DOHH2 (cell line): ENCODE data around the gene POPDC3.

Experiments used
- H3F3A ChIP-seq: fragments of 200-600 bp; sonication (generic), shearing (Covaris generic); 2 replicates; pipeline ENCODE4 v1.6.0; 2016; ENCODE audit warnings: antibody characterized with exemption, mild to moderate bottlenecking; ENCODE audit not compliant: control insufficient read depth, insufficient read depth
- H3K27ac ChIP-seq: fragments of 200-600 bp; sonication (generic); 2 replicates; pipeline ENCODE4 v1.5.1; 2014; ENCODE audit warnings: low read depth, mild to moderate bottlenecking, low read length, moderate library complexity
- H3K27me3 ChIP-seq: fragments of 200-600 bp; sonication (generic); 2 replicates; pipeline ENCODE4 v1.6.1; 2014; ENCODE audit warnings: mild to moderate bottlenecking, low read length, mixed read lengths; ENCODE audit not compliant: control insufficient read depth
- H3K36me3 ChIP-seq: fragments of 200-600 bp; sonication (generic); 2 replicates; pipeline ENCODE4 v1.6.1; 2014; ENCODE audit warnings: mild to moderate bottlenecking, low read length, moderate library complexity, mixed read lengths; ENCODE audit not compliant: control insufficient read depth
- H3K4me1 ChIP-seq: fragments of 200-600 bp; sonication (generic); 2 replicates; pipeline ENCODE4 v1.6.1; 2014; ENCODE audit warnings: mild to moderate bottlenecking, low read length, mixed read lengths; ENCODE audit not compliant: control insufficient read depth
- H3K4me2 ChIP-seq: fragments of 200-600 bp; sonication (generic); 2 replicates; pipeline ENCODE4 v1.6.0; 2014; ENCODE audit warnings: mild to moderate bottlenecking, low read length, moderate library complexity
- H3K4me3 ChIP-seq: fragments of 200-600 bp; sonication (generic); 2 replicates; pipeline ENCODE4 v1.5.1; 2014; ENCODE audit warnings: mild to moderate bottlenecking, low read length, mixed read lengths
- H3K79me2 ChIP-seq: fragments of 200-600 bp; sonication (generic); 2 replicates; pipeline ENCODE4 v1.6.1; 2014; ENCODE audit warnings: mild to moderate bottlenecking, low read length, mixed read lengths; ENCODE audit not compliant: control insufficient read depth
- H3K9me2 ChIP-seq: fragments of 200-600 bp; sonication (generic); replicated peaks from 2 replicates; pipeline ENCODE4 v1.6.1; 2014; ENCODE audit warnings: mild to moderate bottlenecking, low read length, mixed read lengths; ENCODE audit not compliant: control insufficient read depth
- H3K9me3 ChIP-seq: fragments of 200-600 bp; sonication (generic); 2 replicates; pipeline ENCODE4 v1.6.1; 2014; ENCODE audit warnings: antibody characterized with exemption, low read length, mixed read lengths; ENCODE audit not compliant: control insufficient read depth, insufficient read depth
- H4K20me1 ChIP-seq: fragments of 200-600 bp; sonication (generic); 2 replicates; pipeline ENCODE4 v1.6.0; 2014; ENCODE audit warnings: low read depth, mild to moderate bottlenecking, antibody characterized with exemption, low read length, moderate library complexity; ENCODE audit not compliant: control insufficient read depth, insufficient read depth
- EZH2phosphoT487 ChIP-seq: fragments of 200-600 bp; sonication (generic); IDR thresholded peaks from 2 replicates; pipeline ENCODE4 v1.6.1; 2017; ENCODE audit warnings: borderline replicate concordance, mild to moderate bottlenecking, antibody characterized with exemption, low read length, moderate library complexity, mixed read lengths
- TF ChIP-seq, protein P1 (sequence below): fragments of 200-600 bp; sonication (generic); IDR thresholded peaks from one replicate; pipeline ENCODE4 v1.5.1; 2014; ENCODE audit warnings: antibody characterized with exemption, mild to moderate bottlenecking, low read depth, low read length; ENCODE audit not compliant: poor library complexity, severe bottlenecking

The POPDC3 gene

DNA sequence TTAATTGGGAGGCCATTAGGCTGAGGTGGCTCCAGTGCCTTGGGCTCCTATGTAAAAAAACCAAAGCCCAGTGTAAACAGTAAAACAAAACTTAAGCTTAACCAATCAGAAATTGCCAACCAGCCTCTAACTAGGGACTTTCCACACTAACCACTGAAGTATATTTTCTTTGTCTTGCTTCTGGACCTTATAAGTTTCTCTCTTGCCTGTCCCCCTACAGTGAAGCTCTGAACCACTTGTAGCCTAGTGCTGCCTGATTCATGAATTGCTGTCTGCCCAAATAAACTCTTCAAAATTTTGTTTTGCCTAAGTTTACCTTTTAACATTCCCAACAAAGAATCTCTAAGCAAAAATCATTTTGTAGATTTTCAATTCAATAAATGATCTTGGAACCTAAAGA lies 28.2 kb downstream of the POPDC3 start:
- Histone ChIP-seq H3K4me1 (no peaks in the 10 kb centered on the region), H3K27me3 (no peaks in the 10 kb centered on the region), H3K36me3 (no peaks in the 10 kb centered on the region), H3K27ac (no peak overlapping the region), H3K9me2 (no peaks in the 10 kb centered on the region), H3K4me3 (no peak overlapping the region), H4K20me1 (no peaks in the 10 kb centered on the region), H3K4me2 (no peak overlapping the region), H3F3A (no peaks in the 10 kb centered on the region), H3K79me2 (no peaks in the 10 kb centered on the region), H3K9me3 (no peaks in the 10 kb centered on the region)
- no peak for TF ChIP-seq EZH2phosphoT487

DNA sequence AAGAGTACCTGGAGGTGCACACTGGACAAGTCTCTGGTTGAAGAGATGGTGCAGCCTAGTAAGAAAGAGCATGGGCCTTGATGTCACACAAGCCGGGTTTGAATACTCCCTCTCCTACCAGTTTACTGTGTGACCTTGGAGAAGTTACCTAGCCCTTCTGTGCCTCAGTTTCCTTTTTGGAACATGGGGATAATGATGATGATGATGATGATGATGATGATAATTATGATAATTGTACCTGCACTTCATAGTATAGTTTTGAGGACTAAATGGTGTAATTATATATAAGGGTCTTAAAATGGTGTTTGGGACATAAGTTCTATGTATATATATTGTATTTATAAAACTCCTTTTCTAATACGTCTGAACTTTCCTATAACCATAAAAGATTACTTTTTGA lies 41.7 kb downstream of the POPDC3 start:
- Histone ChIP-seq H3K9me2 (no peaks in the 10 kb centered on the region), H3F3A (no peaks in the 10 kb centered on the region), H3K79me2 (no peaks in the 10 kb centered on the region), H3K4me1 (no peaks in the 10 kb centered on the region), H3K9me3 (no peaks in the 10 kb centered on the region), H3K4me3 (no peak overlapping the region), H4K20me1 (no peaks in the 10 kb centered on the region), H3K27ac (no peak overlapping the region), H3K27me3 (no peaks in the 10 kb centered on the region; the same call in 1 of the 2 replicates), H3K4me2 (no peak overlapping the region), H3K36me3 (no peaks in the 10 kb centered on the region)
- no peak for TF ChIP-seq EZH2phosphoT487
- TF ChIP-seq, protein P1, sequence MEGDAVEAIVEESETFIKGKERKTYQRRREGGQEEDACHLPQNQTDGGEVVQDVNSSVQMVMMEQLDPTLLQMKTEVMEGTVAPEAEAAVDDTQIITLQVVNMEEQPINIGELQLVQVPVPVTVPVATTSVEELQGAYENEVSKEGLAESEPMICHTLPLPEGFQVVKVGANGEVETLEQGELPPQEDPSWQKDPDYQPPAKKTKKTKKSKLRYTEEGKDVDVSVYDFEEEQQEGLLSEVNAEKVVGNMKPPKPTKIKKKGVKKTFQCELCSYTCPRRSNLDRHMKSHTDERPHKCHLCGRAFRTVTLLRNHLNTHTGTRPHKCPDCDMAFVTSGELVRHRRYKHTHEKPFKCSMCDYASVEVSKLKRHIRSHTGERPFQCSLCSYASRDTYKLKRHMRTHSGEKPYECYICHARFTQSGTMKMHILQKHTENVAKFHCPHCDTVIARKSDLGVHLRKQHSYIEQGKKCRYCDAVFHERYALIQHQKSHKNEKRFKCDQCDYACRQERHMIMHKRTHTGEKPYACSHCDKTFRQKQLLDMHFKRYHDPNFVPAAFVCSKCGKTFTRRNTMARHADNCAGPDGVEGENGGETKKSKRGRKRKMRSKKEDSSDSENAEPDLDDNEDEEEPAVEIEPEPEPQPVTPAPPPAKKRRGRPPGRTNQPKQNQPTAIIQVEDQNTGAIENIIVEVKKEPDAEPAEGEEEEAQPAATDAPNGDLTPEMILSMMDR = no peak

- no peaks in the 10 kb centered on the region; the same call in 1 of the 2 replicates for H3K27me3 ChIP-seq
- H3K4me3 ChIP-seq = no peak overlapping the region
- no peaks in the 10 kb centered on the region for H3K79me2 ChIP-seq
- no peaks in the 10 kb centered on the region for H3F3A ChIP-seq
- no peaks in the 10 kb centered on the region for H4K20me1 ChIP-seq
- no peak overlapping the region for H3K4me2 ChIP-seq
- no peak overlapping the region for H3K27ac ChIP-seq
- no peaks in the 10 kb centered on the region for H3K9me2 ChIP-seq
- no peaks in the 10 kb centered on the region for H3K9me3 ChIP-seq
- TF ChIP-seq, protein P1 = no peak
- TF ChIP-seq EZH2phosphoT487 = no peak
- H3K36me3 ChIP-seq = no peaks in the 10 kb centered on the region
- no peaks in the 10 kb centered on the region for H3K4me1 ChIP-seq
Measured at GRCh38 chr6:105137388-105137787, 42.4 kb downstream of the POPDC3 start.

DNA sequence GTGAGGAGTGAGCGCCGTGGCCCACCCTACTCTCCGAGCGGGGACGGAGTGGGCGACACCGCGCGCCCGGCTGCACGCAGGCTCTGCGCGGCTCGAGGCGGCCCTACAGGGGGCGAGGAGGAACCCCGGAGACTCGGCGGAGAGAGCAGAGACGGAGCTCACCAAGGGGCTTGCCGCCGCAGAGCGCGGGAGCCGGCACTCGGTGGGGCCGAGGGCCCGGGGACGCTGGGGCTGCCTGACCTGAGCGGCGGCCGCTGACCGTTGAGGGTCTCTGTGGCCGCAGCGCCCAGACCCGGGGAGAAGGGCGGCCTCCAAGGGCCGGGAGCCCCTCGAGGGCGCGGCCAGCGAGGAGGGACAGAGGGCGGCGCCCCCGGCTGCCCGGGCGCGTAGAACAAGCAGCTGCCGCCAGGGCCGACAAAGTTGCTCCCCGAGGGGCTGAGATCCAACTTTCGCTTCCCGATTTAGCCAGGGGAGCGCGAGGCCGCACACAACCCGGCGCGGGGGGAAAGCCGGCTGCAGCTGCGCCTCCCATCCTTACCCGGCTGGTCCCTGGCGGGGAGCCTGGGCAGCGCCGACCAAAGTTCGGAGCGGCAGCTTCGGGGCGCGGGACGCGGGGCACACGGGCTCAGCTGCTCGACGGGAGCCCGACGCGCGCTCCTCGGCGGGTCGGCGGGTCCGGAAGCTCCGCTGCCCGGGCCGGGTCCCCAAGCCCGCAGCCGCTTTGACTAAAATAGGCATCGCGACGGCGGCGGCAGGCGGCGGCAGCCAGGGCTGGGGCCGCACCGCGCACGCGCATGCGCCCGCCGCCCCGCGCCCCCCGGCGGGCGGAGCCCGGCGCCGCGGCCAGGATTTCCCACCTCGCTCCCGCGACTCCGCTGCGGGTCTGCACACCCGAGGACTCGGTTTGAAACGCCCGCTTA lies 43.1 kb downstream of the POPDC3 start:
- Histone ChIP-seq H3K4me2 (no peak overlapping the region), H4K20me1 (no peaks in the 10 kb centered on the region), H3K27ac (no peak overlapping the region), H3K4me1 (no peaks in the 10 kb centered on the region), H3K9me3 (no peaks in the 10 kb centered on the region), H3K36me3 (no peaks in the 10 kb centered on the region), H3K9me2 (no peaks in the 10 kb centered on the region), H3K27me3 (no peaks in the 10 kb centered on the region; the same call in 1 of the 2 replicates), H3K79me2 (no peaks in the 10 kb centered on the region), H3K4me3 (no peak overlapping the region), H3F3A (no peaks in the 10 kb centered on the region)
- TF ChIP-seq EZH2phosphoT487 = no peak
- TF ChIP-seq, protein P1 = no peak
